ENCODE data around the gene KIF21B. TPM values are rescaled to one million over a fixed set of nuclear protein-coding genes. Genes with fewer than 3 reads are reported as not detected.

KIF21B gene
- total RNA-seq, 4 donors from 2014 or later = 0.82 to 3.2 (median 2.1) TPM

DNA sequence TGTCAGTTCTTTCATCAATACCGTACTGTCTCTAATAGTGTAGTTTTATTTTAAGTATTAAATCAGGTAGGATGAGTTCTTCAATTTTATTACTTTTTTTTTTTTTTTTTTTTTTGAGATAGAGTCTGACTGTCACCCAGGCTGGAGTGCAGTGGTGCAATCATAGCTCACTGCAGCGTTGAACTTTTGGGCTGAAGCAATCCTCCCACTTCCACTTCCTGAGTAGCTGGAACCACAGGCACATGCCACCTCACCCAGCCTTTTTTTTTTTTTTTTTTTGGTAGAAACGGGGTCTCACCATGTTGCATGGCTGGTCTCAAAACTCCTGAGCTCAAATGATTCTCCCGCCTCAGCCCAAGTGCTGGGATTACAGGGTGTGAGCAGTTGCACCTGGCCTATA lies 84.6 kb downstream of the KIF21B start:
- TF ChIP-seq, protein P1, sequence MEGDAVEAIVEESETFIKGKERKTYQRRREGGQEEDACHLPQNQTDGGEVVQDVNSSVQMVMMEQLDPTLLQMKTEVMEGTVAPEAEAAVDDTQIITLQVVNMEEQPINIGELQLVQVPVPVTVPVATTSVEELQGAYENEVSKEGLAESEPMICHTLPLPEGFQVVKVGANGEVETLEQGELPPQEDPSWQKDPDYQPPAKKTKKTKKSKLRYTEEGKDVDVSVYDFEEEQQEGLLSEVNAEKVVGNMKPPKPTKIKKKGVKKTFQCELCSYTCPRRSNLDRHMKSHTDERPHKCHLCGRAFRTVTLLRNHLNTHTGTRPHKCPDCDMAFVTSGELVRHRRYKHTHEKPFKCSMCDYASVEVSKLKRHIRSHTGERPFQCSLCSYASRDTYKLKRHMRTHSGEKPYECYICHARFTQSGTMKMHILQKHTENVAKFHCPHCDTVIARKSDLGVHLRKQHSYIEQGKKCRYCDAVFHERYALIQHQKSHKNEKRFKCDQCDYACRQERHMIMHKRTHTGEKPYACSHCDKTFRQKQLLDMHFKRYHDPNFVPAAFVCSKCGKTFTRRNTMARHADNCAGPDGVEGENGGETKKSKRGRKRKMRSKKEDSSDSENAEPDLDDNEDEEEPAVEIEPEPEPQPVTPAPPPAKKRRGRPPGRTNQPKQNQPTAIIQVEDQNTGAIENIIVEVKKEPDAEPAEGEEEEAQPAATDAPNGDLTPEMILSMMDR (IDR thresholded peaks at IDR 0.05; ENCODE audit: low read depth) = no peak

DNA sequence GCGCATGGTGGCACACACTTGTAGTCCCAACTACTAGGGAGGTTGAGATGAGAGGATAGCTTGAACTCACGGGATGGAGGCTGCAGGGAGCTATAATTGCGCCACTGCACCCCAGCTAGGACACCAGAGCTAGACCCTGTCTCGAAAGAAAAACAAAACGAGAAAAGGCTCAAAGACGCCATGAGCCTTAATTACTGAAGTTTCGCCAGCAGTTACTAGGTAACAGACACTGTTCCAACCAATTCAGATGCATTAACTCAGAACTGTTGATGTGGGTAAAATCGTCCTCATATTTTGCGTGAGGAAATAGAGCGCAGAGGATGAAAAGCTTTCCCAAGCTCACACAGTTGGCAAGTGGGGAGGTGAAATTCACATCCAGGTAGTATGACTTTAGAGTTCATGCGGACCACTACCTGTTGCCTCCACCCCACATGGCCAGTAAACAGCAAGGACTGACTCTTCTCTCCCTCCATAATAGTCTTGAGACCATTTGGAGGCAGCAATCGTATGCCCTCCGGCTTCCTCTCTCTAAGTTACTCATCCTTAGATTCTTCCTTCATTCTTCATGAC lies 88.8 kb downstream of the KIF21B start:
- TF ChIP-seq, protein P1 (IDR thresholded peaks at IDR 0.05; ENCODE audit: low read depth) = no peak

DNA sequence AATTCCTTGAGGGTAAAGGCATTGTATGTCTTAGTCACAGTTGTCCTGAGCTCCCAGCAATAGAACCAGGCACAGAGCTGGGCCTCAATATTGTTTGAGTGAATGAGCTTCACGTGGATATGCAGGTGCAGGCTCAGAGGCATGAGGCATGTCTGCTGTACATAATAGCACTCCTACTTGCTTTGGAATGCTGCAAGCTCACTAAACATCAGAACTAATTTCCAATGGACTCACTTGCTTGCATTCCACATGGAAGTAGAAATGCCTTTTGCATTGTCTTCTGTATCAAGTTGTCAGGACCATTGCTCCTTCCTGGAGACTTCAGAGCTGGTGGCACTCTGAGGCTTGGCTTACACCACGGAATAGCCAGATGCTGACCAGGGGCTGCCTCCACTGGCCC lies 91.7 kb downstream of the KIF21B start:
- TF ChIP-seq, protein P1 (IDR thresholded peaks at IDR 0.05; ENCODE audit: low read depth) = no peak

DNA sequence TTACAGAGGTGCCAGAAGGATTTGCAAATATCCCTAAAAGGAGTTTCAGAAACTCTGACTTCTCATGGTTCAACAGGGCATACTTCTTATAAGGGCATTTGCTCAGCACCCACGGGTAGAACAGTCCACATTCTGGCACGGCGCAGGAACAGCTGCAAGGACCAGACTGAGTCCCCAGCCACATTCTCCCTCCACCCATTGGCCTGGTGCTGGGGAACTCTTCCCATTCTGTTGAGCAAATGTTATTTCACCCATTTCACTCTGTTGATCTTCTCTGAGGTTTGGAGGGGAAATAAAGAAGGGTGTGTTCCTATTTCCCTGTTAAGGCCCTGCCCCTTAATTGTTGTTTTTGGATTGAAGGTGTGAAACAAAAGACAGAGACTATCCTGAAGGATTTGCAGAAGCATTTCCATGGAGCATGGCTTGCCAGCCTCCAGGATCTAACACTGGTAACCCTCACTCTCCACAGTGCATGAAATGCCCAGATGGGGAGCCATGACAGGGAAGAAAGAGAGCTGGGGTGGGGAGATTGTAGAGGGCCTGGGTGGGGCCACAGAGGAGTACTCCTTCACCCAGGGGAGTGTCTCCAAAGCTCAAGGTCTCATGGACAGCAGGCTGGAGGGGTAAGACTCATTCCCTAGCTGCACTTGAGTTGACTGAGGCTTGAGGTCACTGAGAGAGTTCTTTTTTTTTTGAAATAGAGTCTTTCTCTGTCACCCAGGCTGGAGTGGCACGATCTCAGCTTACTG lies 93.8 kb downstream of the KIF21B start:
- TF ChIP-seq, protein P1 (IDR thresholded peaks at IDR 0.05; ENCODE audit: low read depth) = no peak

DNA sequence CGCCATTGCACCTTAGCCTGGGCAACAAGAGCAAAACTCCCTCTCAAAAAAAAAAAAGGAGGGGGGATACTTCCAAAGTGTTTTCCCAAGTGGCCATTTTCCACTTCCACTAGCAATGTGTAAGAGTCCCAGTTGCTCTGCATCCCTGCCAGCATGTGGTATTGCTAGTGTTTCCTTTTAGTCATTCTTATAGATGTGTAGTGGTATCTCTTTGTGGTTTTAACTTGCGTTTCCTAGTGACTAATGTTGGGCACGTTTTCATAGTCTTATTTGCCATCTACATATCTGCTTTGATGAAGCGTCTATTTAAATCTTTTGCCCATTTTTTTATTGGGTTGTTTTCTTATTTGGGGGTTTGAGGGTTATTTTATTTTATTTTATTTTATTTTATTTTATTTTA lies 97.7 kb downstream of the KIF21B start:
- TF ChIP-seq, protein P1 (IDR thresholded peaks at IDR 0.05; ENCODE audit: low read depth) = no peak

DNA sequence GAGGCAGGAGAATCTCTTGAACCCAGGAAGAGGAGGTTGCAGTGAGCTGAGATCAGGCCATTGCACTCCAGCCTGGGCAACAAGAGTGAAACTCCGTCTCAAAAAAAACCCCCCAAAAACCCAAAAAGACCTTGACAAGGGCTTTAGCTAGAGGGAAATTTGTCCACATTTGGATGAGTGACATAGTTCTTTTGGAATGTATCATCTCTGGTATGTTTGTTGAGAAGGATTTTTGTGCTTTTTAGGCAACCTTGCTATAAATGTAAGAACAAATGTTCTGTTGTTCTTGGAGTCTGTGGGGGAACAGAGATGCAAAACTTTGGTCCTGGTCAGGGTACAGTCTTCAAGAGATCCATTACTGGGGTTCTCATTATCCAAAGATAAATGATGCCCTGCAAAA lies 99.9 kb downstream of the KIF21B start:
- TF ChIP-seq, protein P1 (IDR thresholded peaks at IDR 0.05; ENCODE audit: low read depth) = no peak

DNA sequence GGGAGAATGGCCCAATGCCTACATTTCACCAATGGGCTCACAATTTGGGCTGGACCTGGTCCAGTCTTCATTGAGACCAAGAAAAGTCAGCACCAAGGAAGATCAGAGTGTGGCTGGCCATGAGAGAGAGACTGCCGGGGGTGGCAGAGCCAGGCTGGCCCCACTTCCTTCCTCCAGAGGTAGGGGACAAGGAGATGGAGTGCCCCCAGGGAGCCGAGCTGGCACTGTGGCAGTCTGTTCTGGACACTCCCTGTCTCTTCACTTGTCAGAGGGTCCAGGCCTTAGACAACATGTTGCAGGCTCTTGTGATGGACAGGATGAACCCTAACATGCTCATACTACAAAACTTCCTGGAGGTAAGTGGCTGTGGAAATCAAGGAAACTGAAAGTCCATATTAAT lies 101.1 kb downstream of the KIF21B start:
- TF ChIP-seq, protein P1 (IDR thresholded peaks at IDR 0.05; ENCODE audit: low read depth) = no peak
